Limb (tissue), 2 donors: Measurements from ENCODE around the gene MTG2.

Experiments
- DNase-seq, 2 donors: peaks; one replicate each; pipeline ENCODE4 v3.0.0-alpha.2; 2016; ENCODE audit errors: extremely low spot score in 2 of 2

Gene MTG2

GRCh38 chr20:62246872-62247652 lies 64.2 kb downstream of the MTG2 start:
- DNase-seq, result no peak

GRCh38 chr20:62248890-62249560 lies 66.2 kb downstream of the MTG2 start:
- DNase-seq, result no peak

GRCh38 chr20:62252342-62252966 lies 69.6 kb downstream of the MTG2 start:
- DNase-seq, result no peak
